Chondrocyte (in vitro differentiated cells): ENCODE measurements around the gene GFI1B. TPM values are rescaled to one million over a fixed set of nuclear protein-coding genes. Genes with fewer than 3 reads are reported as not detected.
A peak's percentile ranks its signal among the peaks of the same experiment; 100 is the strongest.
"Not testable (repeated sequence)": the region's sequence is repeated elsewhere in the genome, so short reads cannot be mapped to it uniquely, and the experiment has no call there.

Source experiments
- DNase-seq: peaks from one replicate; pipeline ENCODE4 v3.0.0; 2021; ENCODE audit warnings: mixed read lengths, low spot score
- H3K27ac Mint-ChIP-seq: one replicate; pipeline ENCODE4 v1.8.0; 2021; ENCODE audit warnings: mild to moderate bottlenecking, moderate library complexity, mixed read lengths; ENCODE audit not compliant: unreplicated experiment
- H3K27me3 Mint-ChIP-seq: 2 replicates; pipeline ENCODE4 v1.8.0; 2021; ENCODE audit warnings: low read depth, mixed read lengths
- H3K36me3 Mint-ChIP-seq: 2 replicates; pipeline ENCODE4 v1.8.0; 2021; ENCODE audit warnings: low read depth, mixed read lengths
- H3K4me1 Mint-ChIP-seq: 2 replicates; pipeline ENCODE4 v1.8.0; 2021; ENCODE audit warnings: low read depth, mild to moderate bottlenecking, mixed read lengths
- H3K4me3 Mint-ChIP-seq: one replicate; pipeline ENCODE4 v1.8.0; 2021; ENCODE audit warnings: mild to moderate bottlenecking, moderate library complexity, mixed read lengths; ENCODE audit not compliant: unreplicated experiment
- H3K9me3 Mint-ChIP-seq: 2 replicates; pipeline ENCODE4 v1.8.0; 2021; ENCODE audit warnings: low read depth, mixed read lengths
- microRNA-seq: library from miRNA; unstranded; fragments of <30 nt; microRNA quantifications from one replicate; pipeline ENCODE4 v1.2.0, GENCODE V29; 2020; ENCODE audit warnings: borderline number of aligned reads
- total RNA-seq: library from RNA; stranded (reverse); gene quantifications from 3 replicates; pipeline ENCODE4 v1.2.1, GENCODE V29; 2021
- TF ChIP-seq, protein P1 (sequence below): fragments of 200-600 bp; sonication (generic); IDR thresholded peaks from 2 replicates; pipeline ENCODE4 v1.5.0; 2021; ENCODE audit warnings: antibody characterized with exemption, mild to moderate bottlenecking, moderate library complexity

GFI1B gene
- total RNA-seq, 1 donor from 2014 or later: not detected

DNA sequence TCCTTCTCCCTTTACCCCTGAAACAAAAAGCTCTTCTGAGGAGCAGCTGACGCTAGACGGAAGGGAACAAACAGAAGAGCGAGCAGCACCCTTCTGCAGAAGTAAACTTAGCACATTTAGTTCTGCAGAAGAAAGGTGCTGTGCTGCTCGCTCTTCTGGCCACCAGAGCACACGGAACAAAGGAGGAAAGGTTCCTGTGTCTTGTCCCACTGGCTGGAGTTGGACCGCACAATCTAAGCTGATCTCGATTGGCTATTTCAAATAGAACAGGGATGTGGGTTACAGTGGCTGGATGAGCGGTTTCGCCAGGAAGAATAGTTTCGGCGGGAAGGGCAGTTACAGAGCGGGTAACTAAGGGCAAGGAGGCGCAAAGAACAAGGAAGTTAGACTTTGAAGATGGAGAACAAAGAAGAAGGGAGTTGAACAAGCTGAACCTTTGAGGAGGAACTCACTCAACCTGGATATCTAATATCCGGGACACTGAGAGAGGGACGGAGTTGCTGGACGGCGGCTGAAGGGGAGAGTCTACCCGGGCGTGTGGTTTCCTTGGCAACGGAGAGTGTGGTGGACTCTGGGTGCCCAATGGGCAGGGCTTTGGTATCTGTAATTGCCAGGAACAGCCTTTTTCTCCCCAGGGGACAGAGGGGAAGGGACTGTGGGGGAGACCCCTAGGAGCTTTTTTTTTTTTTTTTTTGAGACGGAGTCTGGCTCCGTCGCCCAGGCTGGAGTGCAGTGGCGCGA is 59.5 kb downstream of the GFI1B start:
- no peaks in the 10 kb centered on the region for H3K27me3 Mint-ChIP-seq
- no peak overlapping the region for H3K27ac Mint-ChIP-seq
- peaks cover under 1% of the 10 kb centered on the region for H3K4me1 Mint-ChIP-seq
- no peak overlapping the region for H3K4me3 Mint-ChIP-seq
- no peaks in the 10 kb centered on the region for H3K9me3 Mint-ChIP-seq
- peaks cover 5% of the 10 kb centered on the region for H3K36me3 Mint-ChIP-seq
- DNase-seq: no peak
- TF ChIP-seq, protein P1, sequence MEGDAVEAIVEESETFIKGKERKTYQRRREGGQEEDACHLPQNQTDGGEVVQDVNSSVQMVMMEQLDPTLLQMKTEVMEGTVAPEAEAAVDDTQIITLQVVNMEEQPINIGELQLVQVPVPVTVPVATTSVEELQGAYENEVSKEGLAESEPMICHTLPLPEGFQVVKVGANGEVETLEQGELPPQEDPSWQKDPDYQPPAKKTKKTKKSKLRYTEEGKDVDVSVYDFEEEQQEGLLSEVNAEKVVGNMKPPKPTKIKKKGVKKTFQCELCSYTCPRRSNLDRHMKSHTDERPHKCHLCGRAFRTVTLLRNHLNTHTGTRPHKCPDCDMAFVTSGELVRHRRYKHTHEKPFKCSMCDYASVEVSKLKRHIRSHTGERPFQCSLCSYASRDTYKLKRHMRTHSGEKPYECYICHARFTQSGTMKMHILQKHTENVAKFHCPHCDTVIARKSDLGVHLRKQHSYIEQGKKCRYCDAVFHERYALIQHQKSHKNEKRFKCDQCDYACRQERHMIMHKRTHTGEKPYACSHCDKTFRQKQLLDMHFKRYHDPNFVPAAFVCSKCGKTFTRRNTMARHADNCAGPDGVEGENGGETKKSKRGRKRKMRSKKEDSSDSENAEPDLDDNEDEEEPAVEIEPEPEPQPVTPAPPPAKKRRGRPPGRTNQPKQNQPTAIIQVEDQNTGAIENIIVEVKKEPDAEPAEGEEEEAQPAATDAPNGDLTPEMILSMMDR: no peak

DNA sequence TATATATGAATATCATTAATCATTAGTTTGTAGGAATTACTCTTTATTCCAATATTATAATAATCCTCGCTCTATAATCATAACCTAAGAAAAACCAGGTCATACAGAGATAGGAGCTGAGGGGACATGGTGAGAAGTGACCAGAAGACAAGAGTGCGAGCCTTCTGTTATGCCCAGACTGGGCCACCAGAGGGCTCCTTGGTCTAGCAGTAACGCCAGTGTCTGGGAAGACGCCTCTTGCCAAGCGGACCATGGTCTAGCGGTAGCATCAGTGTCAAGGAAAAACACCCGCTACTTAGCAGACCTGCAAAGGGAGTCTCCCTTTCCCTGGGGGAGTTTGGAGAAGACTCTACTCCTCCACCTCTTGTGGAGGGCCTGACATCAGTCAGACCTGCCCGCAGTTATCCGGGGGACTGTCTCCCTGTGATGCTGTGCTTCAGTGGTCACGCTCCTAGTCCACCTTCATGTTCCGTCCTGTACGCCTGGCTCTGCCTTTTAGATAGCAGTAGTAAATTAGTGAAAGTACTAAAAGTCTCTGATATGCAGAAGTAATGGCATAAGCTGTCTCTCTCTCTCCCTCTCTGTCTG is 62.5 kb downstream of the GFI1B start:
- not testable (repeated sequence) for H3K27ac Mint-ChIP-seq, DNase-seq, H3K4me1 Mint-ChIP-seq, H3K9me3 Mint-ChIP-seq, H3K4me3 Mint-ChIP-seq, H3K27me3 Mint-ChIP-seq
- TF ChIP-seq, protein P1: peak; percentile 81
- H3K36me3 Mint-ChIP-seq: peaks cover 19% of the 10 kb centered on the region

Small RNA genes lying within 50 kb of the gene (microRNA-seq; reads per million reads assigned to microRNA genes)
- not detected for gene MIR548AW

Other genes with a start within 250 kb of the GFI1B start
- gene AK8, start 100.4 kb upstream of the GFI1B start, total RNA-seq: 0.22 to 1.5 TPM (median 0.33 TPM) in 3 replicates
- gene SPACA9, start 99.8 kb upstream of the GFI1B start, total RNA-seq: 3.3 to 5.4 TPM (median 3.7 TPM) in 3 replicates
- gene TSC1, start 34.1 kb upstream of the GFI1B start, total RNA-seq: 37.7 to 50.7 TPM (median 42.5 TPM) in 3 replicates
- 36.5 to 46.3 TPM (median 38.5 TPM) in 3 replicates for gene GTF3C5, start 52.3 kb downstream of the GFI1B start, total RNA-seq
- 0.87 to 1.5 TPM (median 1.1 TPM) in 3 replicates for gene CEL, start 83.3 kb downstream of the GFI1B start, total RNA-seq
- 16.1 to 19.0 TPM (median 17.5 TPM) in 3 replicates for gene RALGDS, start 142.5 kb downstream of the GFI1B start, total RNA-seq
- gene GBGT1, start 185.2 kb downstream of the GFI1B start, total RNA-seq: 2.1 to 8.1 TPM (median 5.8 TPM) in 3 replicates
- not detected in 3 replicates for gene OBP2B, start 230.6 kb downstream of the GFI1B start, total RNA-seq